Thoracic aorta (tissue), 2 donors: ENCODE data around the gene COPS2. TPM values are rescaled to one million over a fixed set of nuclear protein-coding genes. Genes with fewer than 3 reads are reported as not detected.

Experiments
- ATAC-seq: fragments of 150-250 bp; one replicate; pipeline ENCODE4 v1.8.0; 2017; ENCODE audit warnings: low read depth; ENCODE audit not compliant: insufficient number of reproducible peaks, low FRiP score
- DNase-seq: peaks from one replicate; pipeline ENCODE4 v3.0.0-alpha.2; 2020; ENCODE audit warnings: low spot score
- H3K27ac ChIP-seq, 2 donors: fragments of 200-600 bp; sonication (generic); 1 replicate in 1 of 2; 2 replicates in 1 of 2; pipeline ENCODE4 v1.5.1; 2016; ENCODE audit warnings: mild to moderate bottlenecking in 2 of 2, moderate library complexity in 2 of 2
- H3K27me3 ChIP-seq: fragments of 200-600 bp; sonication (generic); replicated peaks from 2 replicates; pipeline ENCODE4 v1.6.0; 2016; ENCODE audit warnings: mild to moderate bottlenecking; ENCODE audit not compliant: insufficient read depth
- H3K36me3 ChIP-seq: fragments of 200-600 bp; sonication (generic); one replicate; pipeline ENCODE4 v1.5.1; 2016
- H3K4me1 ChIP-seq, 2 donors: fragments of 200-600 bp; sonication (generic); 1 replicate in 1 of 2; 2 replicates in 1 of 2; pipeline versions ENCODE4 v1.5.1 to v1.6.0; 2016; ENCODE audit warnings: low read depth in 2 of 2, mild to moderate bottlenecking in 1 of 2; ENCODE audit not compliant: control insufficient read depth in 1 of 2
- H3K4me3 ChIP-seq: fragments of 200-600 bp; sonication (generic); 2 replicates; pipeline ENCODE4 v1.5.1; 2016; ENCODE audit warnings: mild to moderate bottlenecking
- H3K9me3 ChIP-seq: fragments of 200-600 bp; sonication (generic); 2 replicates; pipeline ENCODE4 v1.5.1; 2016
- CTCF ChIP-seq: fragments of 200-600 bp; sonication (generic); IDR thresholded peaks from one replicate; pipeline ENCODE4 v1.5.1; 2019; ENCODE audit warnings: antibody characterized with exemption
- total RNA-seq, 2 donors: library from RNA; depleted of rRNA; stranded (reverse); fragments of >200 nt; gene quantifications; one replicate each; pipeline versions ENCODE4 v1.1.0 to v1.2.3, GENCODE V29; 2016

The COPS2 gene
- total RNA-seq = 10 to 100 TPM; 31.3 to 71.3 TPM

- Histone ChIP-seq H3K4me1 (peaks cover 30 to 33% of the 10 kb centered on the region in 2 donors), H3K27me3 (no peaks in the 10 kb centered on the region), H3K36me3 (no peaks in the 10 kb centered on the region), H3K27ac (peak within 1 kb of the TSS; percentile 78 to 80), H3K4me3 (peak within 1 kb of the TSS; percentile 94), H3K9me3 (no peaks in the 10 kb centered on the region)
- ATAC-seq (peak; percentile 100), DNase-seq (peak; percentile 84)
- no peak for TF ChIP-seq CTCF
Measured at GRCh38 chr15:49155110-49155833, at the start of gene COPS2. Gene COPS2 (minus strand): TSS chr15:49155599. CDS start chr15:49155578, 21 bp downstream.

GRCh38 chr15:49200347-49200746, 44.9 kb upstream of the COPS2 start:
- DNase-seq = no peak
- no peak for TF ChIP-seq CTCF
- H3K4me3 ChIP-seq = no peak overlapping the region
- H3K9me3 ChIP-seq = no peaks in the 10 kb centered on the region
- H3K36me3 ChIP-seq = no peaks in the 10 kb centered on the region
- H3K27ac ChIP-seq = no peak overlapping the region
- H3K4me1 ChIP-seq = peaks cover 0 to 17% of the 10 kb centered on the region in 2 donors
- H3K27me3 ChIP-seq = no peaks in the 10 kb centered on the region
- ATAC-seq = no peak

- no peak overlapping the region for H3K27ac ChIP-seq
- no peak overlapping the region for H3K4me3 ChIP-seq
- DNase-seq = no peak
Measured at GRCh38 chr15:49199666-49200065, 44.3 kb upstream of the COPS2 start.

GRCh38 chr15:49196856-49197255, 41.5 kb upstream of the COPS2 start:
- H3K27me3 ChIP-seq = no peaks in the 10 kb centered on the region
- DNase-seq (no peak), ATAC-seq (no peak)
- H3K9me3 ChIP-seq = no peaks in the 10 kb centered on the region
- H3K36me3 ChIP-seq = no peaks in the 10 kb centered on the region
- H3K4me1 ChIP-seq = peaks cover 0 to 17% of the 10 kb centered on the region in 2 donors
- H3K4me3 ChIP-seq = no peak overlapping the region
- H3K27ac ChIP-seq = no peak overlapping the region
- TF ChIP-seq CTCF = no peak

More at GRCh38 chr15:49199666-49200065, 44.3 kb upstream of the COPS2 start:
- Histone ChIP-seq H3K9me3 (no peaks in the 10 kb centered on the region), H3K27me3 (no peaks in the 10 kb centered on the region), H3K36me3 (no peaks in the 10 kb centered on the region), H3K4me1 (peaks cover 0 to 17% of the 10 kb centered on the region in 2 donors)
- TF ChIP-seq CTCF = no peak
- no peak for ATAC-seq

- Histone ChIP-seq H3K4me3 (no peak overlapping the region), H3K9me3 (no peaks in the 10 kb centered on the region), H3K36me3 (no peaks in the 10 kb centered on the region), H3K27me3 (no peaks in the 10 kb centered on the region), H3K4me1 (no peaks in the 10 kb centered on the region), H3K27ac (no peak overlapping the region)
- ATAC-seq = no peak
- no peak for TF ChIP-seq CTCF
- no peak for DNase-seq
Measured at GRCh38 chr15:49191892-49192291, 36.5 kb upstream of the COPS2 start.
